LoVo (cell line): ENCODE measurements around the gene DHPS.

Experiments used
- DNase-seq: peaks from one replicate; pipeline ENCODE4 v3.0.0-alpha.2; 2016; ENCODE audit warnings: low spot score

Gene DHPS

GRCh38 chr19:12675399-12675798 is 6.3 kb downstream of the DHPS start:
- no peak for DNase-seq

- no peak for DNase-seq
These were observed 8.9 kb downstream of the DHPS start for GRCh38 chr19:12672744-12673143.

DNA sequence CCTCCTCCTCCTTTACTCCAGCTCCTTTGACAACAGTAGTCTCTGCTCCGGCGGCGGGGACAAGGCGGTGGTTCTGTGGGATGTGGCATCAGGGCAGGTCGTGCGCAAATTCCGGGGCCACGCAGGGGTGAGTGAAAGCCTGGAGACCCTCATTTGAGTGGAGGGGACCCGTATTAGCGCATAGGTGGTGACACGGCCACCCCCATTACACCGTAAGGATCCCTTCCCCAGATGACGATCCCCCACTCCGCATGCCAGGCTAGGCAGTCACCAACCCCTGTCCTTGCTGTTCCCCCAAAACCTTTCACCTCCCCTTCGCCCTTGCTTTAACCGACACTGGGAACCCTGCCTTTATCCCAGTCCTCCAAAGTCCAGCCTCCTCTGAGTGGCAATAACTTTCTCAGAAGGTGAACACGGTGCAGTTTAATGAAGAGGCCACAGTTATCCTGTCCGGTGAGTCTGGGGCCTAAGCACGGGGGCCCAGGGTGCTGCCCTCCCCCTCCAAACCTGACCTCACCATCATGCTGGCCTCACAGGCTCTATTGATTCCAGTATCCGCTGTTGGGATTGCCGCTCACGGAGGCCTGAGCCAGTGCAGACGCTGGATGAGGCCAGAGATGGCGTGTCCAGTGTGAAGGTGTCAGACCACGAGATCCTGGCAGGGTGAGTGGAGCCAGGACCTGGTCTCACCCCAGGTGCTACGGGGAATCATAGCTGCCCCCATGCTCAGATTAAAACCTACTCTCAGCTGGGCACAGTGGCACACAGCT is 11.3 kb downstream of the DHPS start:
- no peak for DNase-seq

- DNase-seq = peak; percentile 83
These were observed 12.2 kb downstream of the DHPS start for GRCh38 chr19:12669270-12670158.

DNA sequence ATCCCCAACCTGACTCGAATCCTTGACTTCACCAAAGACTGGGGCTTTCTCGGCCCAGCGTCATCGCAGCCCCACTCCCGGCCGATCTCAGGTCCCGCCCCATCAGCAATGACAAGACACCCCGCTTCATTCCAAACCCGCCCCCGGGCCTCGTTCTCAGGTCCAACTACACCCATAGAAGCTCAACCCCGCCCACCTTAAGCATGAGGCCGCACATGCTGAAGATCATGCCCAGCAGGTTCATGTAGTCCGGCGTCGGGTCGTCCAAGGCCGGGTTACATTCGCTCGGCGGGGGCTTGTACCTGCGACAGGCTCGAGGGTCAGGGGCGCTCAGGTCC is 12.8 kb downstream of the DHPS start:
- peak; percentile 46 for DNase-seq

DNA sequence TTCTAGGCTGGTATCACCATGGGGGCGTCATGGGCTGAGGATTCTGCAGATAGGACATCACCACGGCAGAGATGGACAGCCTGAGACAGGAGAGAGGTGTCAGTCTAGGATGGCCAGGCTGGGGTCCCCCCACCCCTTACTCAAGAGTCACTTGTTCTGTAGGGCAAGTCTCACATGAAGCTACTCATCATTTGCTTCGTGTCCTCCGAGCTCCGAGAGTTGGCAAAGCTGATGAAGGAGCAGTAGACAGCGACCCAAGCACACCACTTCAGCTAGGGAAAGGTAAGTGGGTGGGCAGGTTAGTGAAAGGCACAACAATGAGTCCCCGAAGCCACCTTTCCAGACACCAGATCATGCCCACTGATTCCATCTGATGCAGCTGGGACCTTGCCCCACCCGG is 13.3 kb downstream of the DHPS start:
- no peak for DNase-seq

DNA sequence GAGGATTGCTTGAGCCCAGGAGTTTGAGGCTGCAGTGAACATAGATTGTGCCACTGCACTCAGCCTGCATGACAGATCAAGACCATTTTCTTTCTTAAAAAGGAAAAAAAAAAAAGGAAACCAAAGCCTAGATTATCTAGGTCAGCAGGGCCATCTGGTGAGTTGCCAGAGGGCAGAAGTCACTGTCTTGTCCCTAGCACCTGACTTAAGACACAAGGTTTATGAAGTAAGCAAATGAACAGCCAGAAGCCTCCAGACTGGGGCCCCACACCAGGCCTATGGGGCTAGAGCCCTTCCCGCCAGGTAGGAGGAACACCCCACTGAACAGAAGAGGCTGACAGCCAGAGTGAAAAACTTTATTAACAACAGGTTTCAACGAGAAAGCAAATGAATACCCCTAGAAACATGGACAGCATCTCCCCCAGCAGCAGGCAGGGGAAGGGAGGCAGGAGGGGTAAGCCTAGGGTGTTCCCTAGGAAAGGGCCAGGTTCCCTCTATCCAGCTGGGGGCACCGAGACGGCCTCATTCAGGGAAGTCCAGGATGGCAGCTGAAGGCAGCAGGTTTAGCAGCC is 13.9 kb downstream of the DHPS start:
- no peak for DNase-seq

- DNase-seq = peak; percentile 78
These were observed 15.2 kb downstream of the DHPS start, which contains the start of the genes MAN2B1 and WDR83 for GRCh38 chr19:12666265-12667048. Gene MAN2B1 (minus strand): TSS chr19:12666742. CDS start chr19:12666701, 41 bp downstream. Gene WDR83 (plus strand): TSS chr19:12666807. CDS start chr19:12669791, 2,984 bp downstream.

- DNase-seq = no peak
These were observed 15.9 kb downstream of the DHPS start for GRCh38 chr19:12665671-12666264.

GRCh38 chr19:12665281-12665573 is 16.5 kb downstream of the DHPS start:
- no peak for DNase-seq

DNA sequence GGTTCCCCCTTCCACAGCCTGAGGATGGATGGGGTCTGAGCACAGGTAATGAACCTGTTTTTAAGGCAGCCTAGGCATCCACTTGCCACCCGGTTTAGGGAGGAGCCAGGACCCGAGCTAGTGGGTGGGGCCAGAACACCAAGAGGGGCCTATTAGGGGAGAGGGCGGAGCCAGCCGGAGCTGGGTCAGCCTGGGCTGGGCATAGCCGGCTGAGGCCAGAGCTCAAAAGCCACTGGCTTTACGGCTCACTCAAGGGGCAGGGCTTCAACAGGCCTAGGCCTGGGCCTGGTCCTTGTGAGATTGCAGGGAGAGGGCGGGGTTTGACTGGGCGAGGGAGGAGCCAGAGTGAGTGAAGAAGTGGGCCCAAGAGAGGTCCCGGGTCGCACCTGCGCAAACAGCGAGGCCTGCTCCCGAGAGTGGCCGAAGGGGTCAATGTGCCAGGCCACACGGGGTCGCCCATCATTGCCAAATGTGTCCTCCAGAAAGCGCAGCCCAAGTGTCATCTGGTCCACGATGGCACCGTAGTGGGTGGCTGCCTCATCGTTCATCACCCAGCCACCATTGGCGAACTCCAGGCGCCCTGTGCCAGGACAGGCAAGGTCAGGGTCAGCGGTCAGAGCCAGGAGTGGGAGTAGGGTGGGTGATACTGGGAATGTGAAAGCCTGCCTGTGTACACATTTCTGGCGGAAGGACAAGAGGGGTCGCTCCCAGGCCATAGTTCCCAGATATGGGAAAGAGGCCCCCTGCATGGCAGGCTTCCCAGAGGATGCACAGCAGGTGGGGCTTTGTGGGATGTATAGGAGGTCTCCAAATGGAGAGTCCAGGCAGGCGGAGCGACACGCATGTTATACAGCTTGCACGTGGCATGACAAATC is 17.0 kb downstream of the DHPS start:
- no peak for DNase-seq

DNA sequence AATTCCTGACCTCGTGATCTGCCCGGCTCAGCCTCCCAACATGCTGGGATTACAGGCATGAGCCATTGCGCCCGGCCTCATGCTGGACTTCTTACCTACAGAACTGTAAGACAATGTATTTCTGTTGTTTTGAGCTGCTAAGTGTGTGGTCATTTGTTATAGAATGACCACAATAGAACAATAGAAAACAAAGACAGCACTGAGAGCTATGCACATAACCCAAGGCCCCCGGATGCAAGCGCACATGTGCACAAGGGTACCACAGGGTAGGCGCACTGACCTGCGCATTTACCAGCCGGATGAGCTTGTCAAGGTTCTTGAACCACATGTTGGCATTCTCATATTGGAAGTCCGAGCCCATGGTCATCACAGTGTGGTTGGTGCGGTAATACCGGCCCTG is 20.7 kb downstream of the DHPS start:
- no peak for DNase-seq

GRCh38 chr19:12657966-12658365 is 23.7 kb downstream of the DHPS start:
- DNase-seq = no peak

DNA sequence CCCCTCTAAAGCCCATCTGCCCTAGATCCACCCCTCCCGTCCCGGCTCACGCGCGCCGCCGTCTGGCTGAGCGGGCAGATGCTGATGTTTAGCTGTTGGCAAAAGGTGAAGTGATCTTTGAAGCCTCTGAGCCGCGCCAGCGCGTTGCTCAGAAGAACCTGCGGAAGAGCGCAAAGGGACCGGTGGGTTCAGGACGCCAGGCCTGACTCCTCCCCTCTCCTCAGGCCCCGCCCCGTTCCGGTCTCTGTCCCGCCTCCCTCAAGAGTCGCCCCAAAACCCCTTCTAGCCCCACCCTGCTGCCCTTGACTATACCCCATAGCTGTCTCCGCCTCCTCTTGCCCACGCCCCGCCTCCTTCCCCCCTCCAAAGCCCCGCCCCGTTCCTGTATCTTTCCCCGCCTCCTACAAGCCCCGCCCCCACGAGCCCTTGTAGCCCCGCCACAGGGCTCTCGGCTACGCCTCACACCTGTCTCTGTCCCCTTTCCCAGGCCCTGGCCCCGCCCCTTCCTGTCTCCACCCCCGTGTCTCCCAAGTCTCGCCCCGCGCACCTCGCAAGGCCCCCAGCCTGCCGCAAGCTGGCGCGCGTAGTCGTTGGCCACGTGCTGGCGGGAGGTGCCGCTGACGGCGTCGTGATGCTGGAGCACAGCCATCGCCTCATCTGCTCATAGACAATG is 24.6 kb downstream of the DHPS start:
- DNase-seq = no peak

DNA sequence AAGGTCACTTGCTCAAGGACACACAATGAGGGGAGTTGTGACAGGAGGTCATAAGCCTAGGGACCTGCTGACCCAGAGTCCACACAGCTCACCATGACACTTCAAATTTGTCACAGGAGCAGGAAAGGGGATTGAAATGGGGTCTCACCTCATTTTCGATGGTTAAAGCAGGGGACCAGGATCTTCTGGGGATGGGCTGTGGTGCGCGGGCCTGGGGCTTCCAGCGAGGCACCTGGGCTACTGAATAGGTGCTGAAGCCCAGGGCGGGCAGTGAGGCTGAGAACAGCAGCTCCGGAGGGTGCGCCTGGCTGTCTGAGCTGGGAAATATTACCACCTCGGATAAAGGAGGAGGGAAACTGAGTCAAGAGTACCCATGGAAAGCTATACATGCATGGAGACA is 26.1 kb downstream of the DHPS start:
- no peak for DNase-seq

DNA sequence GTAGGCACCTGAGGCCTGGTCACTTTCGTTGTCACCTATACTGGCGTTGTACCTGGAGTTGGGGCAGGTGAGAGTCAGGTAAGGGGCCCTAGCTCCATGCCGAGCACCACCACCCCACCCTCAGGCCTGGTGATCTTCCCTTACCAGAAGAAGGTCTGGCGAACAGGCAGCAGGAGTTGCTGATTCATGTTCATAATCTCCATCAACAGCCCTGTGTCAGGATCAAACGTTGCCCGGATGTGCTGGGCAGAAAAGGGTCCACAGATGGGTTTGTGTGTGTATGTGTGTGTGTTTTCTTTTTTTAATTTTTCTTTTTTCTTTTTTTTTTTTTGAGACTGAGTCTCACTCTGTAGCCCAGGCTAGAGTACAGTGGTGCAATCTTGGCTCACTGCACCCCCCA is 29.5 kb downstream of the DHPS start:
- DNase-seq = no peak

DNA sequence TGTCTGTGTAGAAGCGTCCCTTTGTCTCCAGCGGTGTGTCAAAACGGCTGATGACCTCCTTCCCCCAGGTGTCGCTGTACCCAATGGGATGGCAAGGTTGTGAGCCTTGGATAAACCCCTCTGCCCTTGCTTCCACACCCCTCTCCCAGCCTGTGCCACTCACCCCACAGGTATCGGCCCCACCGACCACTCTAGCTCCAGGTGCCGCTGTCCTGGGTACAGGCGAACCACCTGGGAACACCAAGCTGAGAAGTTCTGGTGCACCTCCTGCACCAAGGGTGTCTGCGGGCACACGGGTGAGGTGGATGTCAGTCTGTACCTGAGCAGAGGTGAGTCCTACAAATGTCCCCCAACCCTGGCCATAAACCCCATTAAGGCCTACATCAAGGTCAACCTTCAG is 31.7 kb downstream of the DHPS start:
- no peak for DNase-seq

- DNase-seq = no peak
These were observed 33.6 kb downstream of the DHPS start for GRCh38 chr19:12648088-12648487.

- peak; percentile 53 for DNase-seq
These were observed 34.1 kb downstream of the DHPS start for GRCh38 chr19:12647490-12648071.

DNA sequence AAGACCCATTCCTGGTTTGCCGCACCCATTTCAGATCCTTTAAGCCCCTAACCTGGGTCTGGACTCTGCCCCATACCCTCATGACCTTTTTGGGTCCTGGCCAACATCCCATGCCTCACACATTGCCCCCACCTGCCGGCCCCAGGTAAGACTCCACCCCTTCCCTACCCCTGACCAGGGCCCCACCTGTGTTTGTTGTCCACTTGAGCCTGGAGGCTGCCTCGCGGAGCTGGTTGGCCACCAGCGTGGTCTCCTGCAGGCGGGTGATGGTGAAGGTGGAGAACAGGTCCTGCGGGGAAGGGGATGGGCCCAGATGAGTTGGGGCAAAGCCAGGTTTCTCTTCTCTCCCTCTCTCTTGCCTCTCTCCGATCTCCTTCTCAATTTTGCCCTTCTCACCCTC is 34.6 kb downstream of the DHPS start:
- no peak for DNase-seq
